ENCODE results near the gene ECE1.
"Not testable (repeated sequence)": the region's sequence is repeated elsewhere in the genome, so short reads cannot be mapped to it uniquely, and the experiment has no call there.

ECE1 gene

DNA sequence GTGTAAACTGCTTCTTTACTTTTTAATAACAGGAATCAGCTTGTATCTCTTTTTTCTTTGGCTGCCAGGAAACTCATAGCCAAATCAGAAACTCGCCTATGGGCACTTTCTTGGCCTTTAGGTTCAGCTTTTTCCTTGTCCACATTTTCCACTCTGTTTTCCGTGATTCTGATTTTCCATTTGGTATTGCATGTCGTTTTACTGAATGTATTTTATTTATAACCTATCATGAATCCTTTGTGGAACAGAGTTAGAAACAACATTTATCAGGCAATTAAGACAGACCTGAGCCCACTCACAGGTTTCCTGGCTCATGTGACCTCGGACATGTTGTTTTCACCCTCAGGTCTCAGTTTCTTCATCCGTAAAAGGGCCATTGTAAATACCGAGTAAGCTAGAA is 5.3 kb upstream of the ECE1 start:
- no peak for ATAC-seq (ENCODE audit: low read depth)

DNA sequence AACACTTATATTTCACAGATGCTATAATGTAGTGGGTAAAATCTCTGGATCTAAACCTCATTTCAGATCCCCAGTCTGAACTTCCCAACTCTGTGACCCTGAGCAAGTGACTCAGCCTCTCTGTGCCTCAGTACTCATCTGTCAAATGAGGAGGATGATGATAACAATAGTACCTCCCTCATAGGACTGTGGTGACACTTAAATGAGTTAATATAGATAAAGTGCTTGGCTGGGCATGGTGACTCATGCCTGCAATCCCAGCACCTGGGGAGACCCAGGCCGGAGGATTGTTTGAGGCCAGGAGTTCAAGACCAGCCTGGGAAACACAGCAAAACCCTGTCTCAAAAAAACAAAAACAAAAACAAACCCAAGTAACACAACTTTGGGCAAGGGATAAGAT is 4.7 kb upstream of the ECE1 start:
- Mint-ChIP-seq H3K4me3 (peak overlapping the region; percentile 87), H3K27ac (peak overlapping the region; percentile 98), H3K4me1 (peaks cover 57% of the 10 kb centered on the region), H3K9me3 (no peaks in the 10 kb centered on the region), H3K27me3 (no peaks in the 10 kb centered on the region), H3K36me3 (peaks cover 8% of the 10 kb centered on the region)
- DNase-seq (ENCODE audit: low spot score in 2 of 2) (no peak), ATAC-seq (ENCODE audit: low read depth) (no peak)

More for the DNA sequence above, 5.3 kb upstream of the ECE1 start:
- peak overlapping the region; percentile 58 for H3K4me3 Mint-ChIP-seq
- H3K27me3 Mint-ChIP-seq = no peaks in the 10 kb centered on the region
- H3K9me3 Mint-ChIP-seq = no peaks in the 10 kb centered on the region
- DNase-seq (ENCODE audit: low spot score in 2 of 2) = no peak
- peaks cover 8% of the 10 kb centered on the region for H3K36me3 Mint-ChIP-seq
- peaks cover 58% of the 10 kb centered on the region for H3K4me1 Mint-ChIP-seq
- H3K27ac Mint-ChIP-seq = peak overlapping the region; percentile 98

DNA sequence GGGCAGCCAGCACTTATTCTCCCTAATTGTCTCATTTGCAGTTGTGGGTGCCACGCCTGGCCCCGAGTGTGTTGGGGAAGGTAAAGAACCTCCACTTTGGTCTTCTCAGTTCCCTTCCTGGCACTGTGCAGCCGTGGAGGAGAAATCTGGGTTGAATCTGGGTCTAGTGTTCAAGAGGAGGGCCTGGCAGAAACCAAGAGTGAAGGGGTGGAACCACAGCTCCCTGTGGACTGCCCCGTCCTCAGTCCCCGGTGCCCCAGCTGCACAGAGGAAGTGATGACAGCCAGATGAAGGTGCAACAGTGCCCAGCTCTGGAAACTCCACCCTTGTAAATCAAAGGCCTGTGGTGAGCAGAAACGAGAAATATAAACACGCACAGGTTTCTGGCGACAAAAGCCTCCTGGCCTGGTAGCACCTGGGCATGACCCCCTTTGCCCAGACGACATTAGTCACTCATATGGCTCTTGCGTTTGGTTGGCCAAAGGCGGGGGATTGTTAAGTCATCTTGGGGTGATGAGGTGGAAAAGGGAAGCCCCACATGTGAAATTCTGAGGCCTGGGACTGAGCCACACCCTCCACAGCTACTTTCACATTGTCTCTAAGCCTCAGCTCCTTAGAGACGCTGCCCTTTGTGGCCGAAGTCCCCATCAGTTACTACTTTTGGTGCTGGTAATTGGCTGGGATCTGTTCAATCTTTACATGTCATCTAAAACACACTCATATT is 4.2 kb upstream of the ECE1 start:
- H3K27me3 Mint-ChIP-seq = no peaks in the 10 kb centered on the region
- ATAC-seq (ENCODE audit: low read depth) (peak; percentile 66), DNase-seq (ENCODE audit: low spot score in 2 of 2) (peak; percentile 74 to 90)
- peak overlapping the region; percentile 98 for H3K27ac Mint-ChIP-seq
- peaks cover 53% of the 10 kb centered on the region for H3K4me1 Mint-ChIP-seq
- peaks cover 8% of the 10 kb centered on the region for H3K36me3 Mint-ChIP-seq
- no peaks in the 10 kb centered on the region for H3K9me3 Mint-ChIP-seq
- peak overlapping the region; percentile 87 for H3K4me3 Mint-ChIP-seq

DNA sequence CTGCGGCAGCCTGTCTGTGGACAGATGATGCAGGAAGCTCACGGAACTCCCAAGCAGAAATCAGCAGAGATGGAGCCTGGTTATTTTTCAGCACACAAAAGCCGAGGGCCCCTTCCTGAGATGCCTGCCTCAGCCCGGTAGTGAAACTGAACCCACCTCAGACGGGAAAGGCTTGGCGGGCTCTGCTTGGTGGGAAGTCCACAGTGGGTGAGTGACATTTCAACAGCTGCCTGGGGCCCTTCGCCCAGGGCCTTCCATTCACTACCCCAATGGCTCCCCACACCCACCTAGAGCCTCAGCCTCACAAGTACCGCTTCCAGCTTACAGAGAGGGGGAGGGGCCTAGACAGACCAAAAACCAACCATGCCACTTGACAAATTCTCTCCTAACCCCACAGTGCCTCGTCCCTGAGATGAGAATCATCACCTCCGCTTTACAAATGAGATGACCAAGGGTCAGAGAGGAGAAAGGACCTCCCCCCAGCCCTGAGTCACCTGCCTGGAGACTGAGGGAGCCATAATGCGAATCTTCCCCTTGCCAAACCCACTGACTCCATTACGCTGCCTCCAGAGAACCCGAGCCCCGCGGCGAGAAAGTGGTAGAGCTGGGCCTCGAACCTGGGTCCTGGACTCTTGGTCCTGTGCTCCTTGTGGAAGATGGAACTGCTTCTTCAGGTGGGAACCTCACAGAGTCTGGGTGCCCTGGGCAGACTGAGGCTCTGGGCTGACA is 3.4 kb upstream of the ECE1 start:
- ATAC-seq (ENCODE audit: low read depth) = peak; percentile 24
- Mint-ChIP-seq H3K4me3 (peak overlapping the region; percentile 87), H3K27ac (peak overlapping the region; percentile 98), H3K36me3 (peaks cover 5% of the 10 kb centered on the region), H3K9me3 (no peaks in the 10 kb centered on the region), H3K4me1 (peaks cover 56% of the 10 kb centered on the region), H3K27me3 (no peaks in the 10 kb centered on the region)
- peak; percentile 72 for DNase-seq (ENCODE audit: low spot score in 2 of 2)

DNA sequence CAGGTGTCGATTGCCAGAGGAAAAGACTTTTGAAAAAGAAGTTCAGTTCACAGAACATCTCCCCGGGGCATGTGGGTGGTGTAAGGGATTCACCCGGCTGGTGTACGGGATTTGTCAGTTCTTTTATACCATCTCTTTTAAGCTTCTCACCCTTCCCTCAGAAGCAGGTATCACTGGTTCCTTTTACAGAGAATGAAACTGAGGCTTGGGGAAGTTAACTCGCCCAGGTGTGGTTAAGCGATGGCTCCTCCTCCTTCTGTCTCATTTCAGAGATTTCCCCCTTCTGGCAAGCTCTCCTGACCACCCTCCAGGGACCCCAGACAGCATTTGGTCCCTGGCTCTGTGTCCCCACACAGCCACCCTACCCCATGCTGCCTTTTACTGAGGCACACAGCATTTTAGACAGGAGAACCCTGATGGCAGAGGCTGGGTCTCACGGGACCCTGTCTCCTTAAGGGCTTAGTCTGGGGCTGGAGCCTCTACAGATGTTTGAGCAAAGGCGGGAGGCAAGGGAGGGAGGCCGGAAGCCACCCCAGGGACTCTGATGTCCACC is 2.8 kb upstream of the ECE1 start:
- H3K4me1 Mint-ChIP-seq = peaks cover 57% of the 10 kb centered on the region

DNA sequence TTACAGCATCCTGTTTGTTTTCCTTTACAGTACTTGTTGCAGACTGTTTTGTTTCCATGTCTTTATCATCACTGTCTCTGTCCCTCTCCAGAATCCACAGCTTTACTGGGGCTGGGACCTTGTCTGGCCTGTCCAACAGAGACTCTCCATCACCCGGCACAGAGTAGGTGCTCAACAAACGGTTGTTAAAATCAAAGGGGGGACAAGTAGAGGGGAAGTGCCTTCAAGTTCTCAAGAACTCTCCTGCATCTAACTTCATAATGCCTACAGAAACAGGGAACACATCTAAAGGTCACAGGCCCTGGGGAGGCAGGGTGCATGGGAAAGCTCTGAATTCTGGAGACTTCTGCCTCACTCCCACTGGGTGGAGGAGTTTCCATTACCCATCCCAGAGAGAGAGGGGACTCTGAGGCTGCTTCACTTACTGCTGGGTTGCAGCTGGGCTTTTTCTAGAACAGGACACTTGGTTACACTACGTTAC is 2.3 kb upstream of the ECE1 start:
- Mint-ChIP-seq H3K36me3 (peaks cover 1% of the 10 kb centered on the region), H3K4me3 (peak overlapping the region; percentile 87), H3K27me3 (no peaks in the 10 kb centered on the region), H3K27ac (peak overlapping the region; percentile 98), H3K9me3 (no peaks in the 10 kb centered on the region), H3K4me1 (peaks cover 59% of the 10 kb centered on the region)
- ATAC-seq (ENCODE audit: low read depth) (no peak), DNase-seq (ENCODE audit: low spot score in 2 of 2) (no peak)

More for the DNA sequence above, 2.8 kb upstream of the ECE1 start:
- peak overlapping the region; percentile 98 for H3K27ac Mint-ChIP-seq
- H3K27me3 Mint-ChIP-seq = no peaks in the 10 kb centered on the region
- ATAC-seq (ENCODE audit: low read depth) (peak; percentile 39), DNase-seq (ENCODE audit: low spot score in 2 of 2) (peak; percentile 70 to 83)
- no peaks in the 10 kb centered on the region for H3K9me3 Mint-ChIP-seq
- H3K4me3 Mint-ChIP-seq = peak overlapping the region; percentile 87
- peaks cover 1% of the 10 kb centered on the region for H3K36me3 Mint-ChIP-seq

DNA sequence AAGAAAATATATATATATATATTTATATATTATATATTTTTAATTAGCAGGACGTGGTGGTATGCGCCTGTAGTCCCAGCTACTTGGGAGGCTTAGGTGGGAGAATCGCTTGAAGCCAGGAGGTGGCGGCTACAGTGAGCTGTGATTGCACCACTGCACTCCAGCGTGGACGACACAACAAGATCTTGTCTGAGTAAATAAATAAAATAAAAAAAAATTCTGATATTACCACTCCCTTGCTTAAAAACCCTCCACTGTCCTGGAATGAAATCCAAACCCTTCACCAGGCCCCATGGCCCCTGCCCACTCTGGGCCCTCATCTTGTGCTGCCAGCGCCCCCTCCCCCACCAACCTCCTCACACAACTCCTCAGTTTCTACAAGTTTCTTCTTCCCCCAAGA is 1.7 kb upstream of the ECE1 start:
- Mint-ChIP-seq H3K36me3 (peaks cover 3% of the 10 kb centered on the region), H3K9me3 (no peaks in the 10 kb centered on the region), H3K27ac (peak overlapping the region; percentile 98), H3K27me3 (no peaks in the 10 kb centered on the region), H3K4me1 (peaks cover 61% of the 10 kb centered on the region), H3K4me3 (peak overlapping the region; percentile 87)
- DNase-seq (ENCODE audit: low spot score in 2 of 2) (no peak), ATAC-seq (ENCODE audit: low read depth) (no peak)

DNA sequence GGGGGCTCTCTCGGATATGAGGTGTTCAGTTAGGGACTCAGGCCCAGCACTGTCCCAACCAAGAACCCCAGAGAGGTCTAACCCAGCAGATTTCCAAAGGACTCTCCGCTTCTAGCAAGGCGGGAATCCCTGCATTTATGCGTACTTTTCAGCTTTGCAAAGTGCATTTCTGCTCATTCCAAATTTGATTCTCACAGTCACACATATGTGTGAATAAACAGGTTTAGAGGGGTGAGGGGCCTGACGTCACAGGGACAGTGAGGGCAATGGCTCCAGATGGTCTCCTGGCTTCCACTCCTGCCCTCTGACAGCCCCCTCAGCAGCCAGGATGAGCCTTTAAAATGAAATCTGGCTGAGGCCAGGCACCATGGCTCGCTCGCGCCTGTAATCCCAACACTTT is 921 bp upstream of the ECE1 start:
- peaks cover 56% of the 10 kb centered on the region for H3K4me1 Mint-ChIP-seq
- H3K27ac Mint-ChIP-seq = peak overlapping the region; percentile 92
- H3K36me3 Mint-ChIP-seq = peaks cover 2% of the 10 kb centered on the region
- no peak for DNase-seq (ENCODE audit: low spot score in 2 of 2)
- H3K27me3 Mint-ChIP-seq = no peaks in the 10 kb centered on the region
- H3K4me3 Mint-ChIP-seq = peak overlapping the region; percentile 94
- ATAC-seq (ENCODE audit: low read depth) = no peak
- no peaks in the 10 kb centered on the region for H3K9me3 Mint-ChIP-seq

DNA sequence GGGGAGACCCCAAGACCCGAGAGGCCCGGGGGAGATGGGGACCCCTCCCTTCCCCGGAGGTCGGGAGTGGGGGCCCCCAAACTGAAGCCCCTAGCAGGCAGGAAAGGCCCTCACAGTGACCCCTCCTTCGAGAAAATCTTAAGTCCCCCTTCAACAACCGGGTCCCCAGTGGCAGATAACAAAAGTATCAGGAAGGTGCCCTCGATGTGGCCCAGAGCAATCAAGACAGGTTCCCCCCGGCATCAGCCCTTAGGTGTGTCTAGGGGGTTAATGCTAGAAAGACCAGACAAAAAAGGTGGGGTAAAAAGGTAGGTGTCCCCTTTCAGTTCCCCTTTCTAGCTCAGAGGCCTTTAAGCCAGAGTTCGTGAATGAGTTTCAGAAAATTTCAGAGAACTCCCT is 282 bp upstream of the ECE1 start:
- Mint-ChIP-seq H3K27ac (peak overlapping the region; percentile 92), H3K36me3 (peaks cover 2% of the 10 kb centered on the region), H3K27me3 (no peaks in the 10 kb centered on the region), H3K9me3 (no peaks in the 10 kb centered on the region), H3K4me3 (peak overlapping the region; percentile 94), H3K4me1 (peaks cover 50% of the 10 kb centered on the region)
- ATAC-seq (ENCODE audit: low read depth) (peak; percentile 32), DNase-seq (ENCODE audit: low spot score in 2 of 2) (peak; percentile 65 to 73)

DNA sequence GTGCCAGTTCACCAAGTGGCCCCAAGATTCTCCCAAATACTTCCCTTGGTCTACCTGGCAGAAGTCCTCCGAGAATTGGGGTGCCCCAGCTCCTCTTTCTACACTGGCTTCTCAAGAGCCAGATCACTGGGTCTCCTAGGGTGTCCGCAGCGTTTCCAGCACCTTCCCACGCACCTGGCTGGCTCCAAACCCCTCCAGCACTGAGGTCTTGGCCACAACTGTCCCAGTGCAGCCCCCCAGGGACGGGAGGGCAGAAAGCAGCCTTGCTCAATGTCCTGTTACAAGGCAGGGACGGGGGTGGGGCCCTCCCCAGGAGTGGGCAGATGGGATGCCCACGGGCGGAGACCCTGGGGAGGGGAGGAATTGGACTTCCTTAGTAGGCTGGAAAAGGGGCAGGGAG is 1.1 kb downstream of the ECE1 start:
- H3K4me1 Mint-ChIP-seq = peaks cover 53% of the 10 kb centered on the region
- H3K36me3 Mint-ChIP-seq = peaks cover 2% of the 10 kb centered on the region
- H3K4me3 Mint-ChIP-seq = peak overlapping the region; percentile 94
- ATAC-seq (ENCODE audit: low read depth) (no peak), DNase-seq (ENCODE audit: low spot score in 2 of 2) (no peak)
- no peaks in the 10 kb centered on the region for H3K9me3 Mint-ChIP-seq
- no peaks in the 10 kb centered on the region for H3K27me3 Mint-ChIP-seq
- H3K27ac Mint-ChIP-seq = peak overlapping the region; percentile 94

DNA sequence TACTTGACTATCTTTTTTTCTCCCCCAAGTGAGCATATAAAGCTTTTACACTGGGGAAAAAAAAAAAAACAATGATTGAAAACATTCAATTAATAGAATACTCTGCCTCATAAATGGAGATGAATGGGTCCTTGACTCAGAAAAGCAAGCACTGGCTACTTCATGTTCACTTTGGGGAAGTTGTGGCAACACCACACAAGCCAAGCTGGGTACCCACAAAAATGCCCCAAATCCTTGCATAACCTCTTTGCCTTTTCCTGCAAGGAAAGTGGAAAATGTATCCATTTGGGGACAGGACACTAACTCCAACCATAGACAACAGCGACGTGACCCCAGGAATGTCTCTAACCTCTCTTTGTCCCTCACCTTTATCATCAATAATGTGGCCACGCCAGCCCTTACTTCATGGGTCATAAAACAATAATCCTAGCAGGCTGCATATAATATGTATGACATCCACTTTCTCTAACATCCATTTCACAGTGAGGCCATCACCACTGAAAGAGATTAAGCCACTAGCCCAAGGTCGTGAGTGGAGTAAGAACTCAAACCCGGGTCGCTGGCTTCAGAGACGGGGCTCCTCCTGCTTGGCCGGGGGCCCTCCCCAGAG is 2.3 kb downstream of the ECE1 start:
- no peaks in the 10 kb centered on the region for H3K9me3 Mint-ChIP-seq
- peaks cover 49% of the 10 kb centered on the region for H3K4me1 Mint-ChIP-seq
- H3K27me3 Mint-ChIP-seq = no peaks in the 10 kb centered on the region
- ATAC-seq (ENCODE audit: low read depth) (no peak), DNase-seq (ENCODE audit: low spot score in 2 of 2) (no peak)
- H3K36me3 Mint-ChIP-seq = peaks cover 5% of the 10 kb centered on the region
- peak overlapping the region; percentile 94 for H3K4me3 Mint-ChIP-seq
- H3K27ac Mint-ChIP-seq = peak overlapping the region; percentile 94

DNA sequence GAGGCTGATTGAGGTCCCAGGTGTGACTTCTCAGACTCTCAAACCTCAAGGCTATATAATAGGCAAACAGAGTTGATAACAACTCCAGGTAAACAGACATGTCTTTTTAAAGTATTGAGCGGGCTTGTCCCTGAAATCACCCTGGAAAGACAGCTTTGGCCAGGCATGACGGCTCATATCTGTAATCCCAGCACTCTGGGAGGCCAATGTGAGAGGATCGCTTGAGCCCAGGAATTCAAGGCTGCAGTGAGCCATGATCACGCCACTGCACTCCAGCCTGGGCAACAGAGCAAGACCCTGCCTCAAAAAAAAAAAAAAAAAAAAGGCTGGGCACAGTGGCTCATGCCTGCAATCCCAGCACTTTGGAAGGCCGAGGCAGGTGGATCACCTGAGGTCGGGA is 4.9 kb downstream of the ECE1 start:
- ATAC-seq (ENCODE audit: low read depth); H3K27me3 Mint-ChIP-seq; H3K9me3 Mint-ChIP-seq; H3K4me3 Mint-ChIP-seq; DNase-seq (ENCODE audit: low spot score in 2 of 2): not testable (repeated sequence)
- peaks cover 14% of the 10 kb centered on the region for H3K36me3 Mint-ChIP-seq
- peak overlapping the region; percentile 79 for H3K27ac Mint-ChIP-seq
- peaks cover 40% of the 10 kb centered on the region for H3K4me1 Mint-ChIP-seq

DNA sequence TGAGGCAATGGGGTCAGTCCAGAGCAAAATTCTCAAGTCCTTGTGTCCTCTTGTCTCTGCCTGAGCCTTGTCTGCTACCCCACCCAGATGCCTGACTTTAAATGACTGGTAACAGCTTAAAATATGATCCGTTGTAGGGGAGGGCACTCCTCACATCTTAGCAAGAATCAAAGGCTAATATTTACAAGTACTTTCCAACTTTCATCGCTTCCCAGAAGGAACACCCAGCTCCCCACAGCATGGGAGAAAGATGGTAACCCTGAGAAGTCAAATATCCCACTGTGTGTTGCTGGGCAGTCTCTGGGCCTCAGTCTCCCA is 5.2 kb downstream of the ECE1 start:
- peaks cover 17% of the 10 kb centered on the region for H3K36me3 Mint-ChIP-seq
- ATAC-seq (ENCODE audit: low read depth) (no peak), DNase-seq (ENCODE audit: low spot score in 2 of 2) (no peak)
- H3K27me3 Mint-ChIP-seq = no peaks in the 10 kb centered on the region
- H3K4me1 Mint-ChIP-seq = peaks cover 44% of the 10 kb centered on the region
- H3K4me3 Mint-ChIP-seq = no peak overlapping the region
- peak overlapping the region; percentile 79 for H3K27ac Mint-ChIP-seq
- H3K9me3 Mint-ChIP-seq = no peaks in the 10 kb centered on the region

Measured in memory B cell (primary cell).